Epithelial cell of esophagus (primary cell): ENCODE results near the gene UNC119B.

ENCODE experiments used
- DNase-seq: peaks from one replicate; pipeline ENCODE4 v3.0.0; 2010; ENCODE audit warnings: low read depth
- H3K4me3 ChIP-seq: 2 replicates; pipeline ENCODE4 v1.5.1; 2011; ENCODE audit warnings: mild to moderate bottlenecking, low read length, control low read depth
- CTCF ChIP-seq: IDR thresholded peaks from 2 replicates; pipeline ENCODE4 v1.5.1; 2011; ENCODE audit warnings: low read depth, mild to moderate bottlenecking, low read length, control low read depth, inconsistent platforms; ENCODE audit not compliant: insufficient read depth; ENCODE audit errors: missing control alignments

Gene UNC119B

GRCh38 chr12:120698665-120699064 is 11.6 kb upstream of the UNC119B start:
- DNase-seq, result no peak
- no peak for TF ChIP-seq CTCF

GRCh38 chr12:120699553-120699952 is 10.7 kb upstream of the UNC119B start:
- no peak for TF ChIP-seq CTCF
- H3K4me3 ChIP-seq, result no peak overlapping the region
- no peak for DNase-seq

More at GRCh38 chr12:120698665-120699064, 11.6 kb upstream of the UNC119B start:
- no peak overlapping the region for H3K4me3 ChIP-seq

GRCh38 chr12:120700886-120701285 is 9.4 kb upstream of the UNC119B start:
- no peak for DNase-seq
- TF ChIP-seq CTCF, result no peak
- H3K4me3 ChIP-seq, result no peak overlapping the region

GRCh38 chr12:120702637-120703036 is 7.6 kb upstream of the UNC119B start:
- no peak for TF ChIP-seq CTCF

GRCh38 chr12:120703311-120703942 is 6.8 kb upstream of the UNC119B start:
- DNase-seq, result no peak
- H3K4me3 ChIP-seq, result no peak overlapping the region
- no peak for TF ChIP-seq CTCF

More at GRCh38 chr12:120702637-120703036, 7.6 kb upstream of the UNC119B start:
- no peak for DNase-seq
- no peak overlapping the region for H3K4me3 ChIP-seq

GRCh38 chr12:120705618-120706017 is 4.6 kb upstream of the UNC119B start:
- DNase-seq, result no peak
- TF ChIP-seq CTCF, result no peak
- no peak overlapping the region for H3K4me3 ChIP-seq

GRCh38 chr12:120706029-120706428 is 4.2 kb upstream of the UNC119B start:
- H3K4me3 ChIP-seq, result no peak overlapping the region
- peak; percentile 15 for DNase-seq
- no peak for TF ChIP-seq CTCF
